Erythroblast (primary cell): ENCODE data around the gene GPR176.

ENCODE experiments used
- GATA1 ChIP-seq: IDR thresholded peaks from 2 replicates; pipeline ENCODE4 v1.6.1; 2011; ENCODE audit warnings: low read depth, mild to moderate bottlenecking, control low read depth, low read length, moderate library complexity
- POLR2A ChIP-seq: IDR thresholded peaks from 2 replicates; pipeline ENCODE4 v1.6.1; 2011; ENCODE audit warnings: mild to moderate bottlenecking, low read length

DNA sequence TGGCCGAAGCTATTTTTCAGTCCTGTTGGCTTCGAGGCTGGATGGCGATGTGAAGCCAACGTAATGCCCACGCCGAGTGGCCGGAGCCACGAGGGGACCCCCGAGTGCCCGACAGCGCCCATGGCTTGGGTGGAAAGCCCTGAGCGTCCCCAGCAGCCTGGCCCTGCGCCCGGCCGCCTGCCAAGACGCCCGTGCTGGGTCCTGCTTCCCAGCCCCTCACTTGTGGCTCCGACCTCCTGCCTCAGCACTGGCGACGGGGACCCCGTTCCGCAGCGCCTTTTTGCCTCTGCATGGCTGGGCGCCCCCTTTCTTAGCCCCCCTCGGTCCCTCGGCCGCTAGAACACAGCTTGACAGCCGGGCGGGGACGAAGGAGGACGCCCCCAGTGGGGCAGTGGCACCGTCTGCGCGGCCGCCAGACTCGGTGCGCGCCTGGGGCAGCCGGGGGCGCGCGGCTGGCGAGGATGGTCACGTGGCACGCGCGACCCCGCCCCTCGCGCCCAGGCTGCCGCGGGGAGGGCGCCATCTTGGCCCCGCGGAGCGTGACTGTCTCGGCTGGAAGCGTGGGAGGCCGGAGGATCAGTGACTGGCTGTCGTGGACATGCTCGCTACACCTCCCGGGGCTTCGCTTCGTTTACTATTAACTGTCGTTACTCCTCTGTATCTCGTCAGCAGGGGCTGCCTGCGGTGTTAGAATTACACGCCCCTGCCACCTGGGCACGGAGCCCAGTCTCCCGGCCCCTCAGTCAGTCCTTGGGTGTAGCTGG lies 626 bp upstream of the GPR176 start:
- TF ChIP-seq POLR2A (peak; percentile 79), GATA1 (no peak)
